Activated T-cell treated with anti-CD3 and anti-CD28 coated beads for 48 hours (primary cell): ENCODE measurements around the gene CAPS.
A peak's percentile ranks its signal among the peaks of the same experiment; 100 is the strongest.

Experiments used
- DNase-seq: peaks from one replicate; pipeline ENCODE4 v3.0.0-alpha.2; 2020; ENCODE audit warnings: low read depth

Gene CAPS

GRCh38 chr19:5934774-5935472 is 20.9 kb downstream of the CAPS start:
- DNase-seq: no peak

DNA sequence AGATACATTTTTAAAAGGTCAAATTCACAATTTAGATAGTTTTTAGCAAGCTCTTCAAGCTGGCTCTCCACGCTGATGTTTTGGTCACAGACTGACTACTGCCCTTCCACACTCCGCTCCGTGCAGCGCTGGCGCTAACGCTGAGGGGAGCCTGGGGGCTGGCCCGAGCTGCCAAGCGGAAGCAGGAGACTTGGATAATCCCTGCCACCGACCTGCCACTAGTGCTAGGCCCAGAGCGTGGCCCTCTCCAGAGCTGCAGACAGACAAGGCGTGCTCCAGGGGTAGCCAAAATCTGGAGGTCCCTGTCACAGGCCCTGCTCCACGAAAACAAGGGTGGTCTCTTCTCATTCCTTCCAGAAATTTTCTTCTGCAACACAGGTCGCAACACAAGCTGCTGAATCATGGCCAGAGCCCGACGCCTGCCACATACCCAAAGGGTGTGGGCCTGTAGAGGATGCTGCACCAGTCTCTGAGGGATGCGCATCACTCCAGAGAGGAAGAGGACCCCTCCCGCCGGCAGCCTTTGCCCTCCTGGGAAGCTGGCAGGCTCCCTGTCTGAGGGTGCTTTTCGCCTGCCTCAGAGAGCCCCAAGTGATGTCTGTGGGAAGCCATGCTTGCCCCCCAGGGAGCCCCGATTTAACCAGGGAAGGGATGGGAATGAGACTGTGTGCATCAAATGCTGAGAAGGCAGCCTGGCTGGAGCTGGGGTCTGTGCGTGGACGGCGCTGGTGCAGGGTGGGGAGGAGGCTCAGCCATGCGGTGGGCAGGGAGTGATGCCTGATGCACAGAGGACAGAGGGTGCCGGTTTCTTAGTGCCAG is 21.6 kb downstream of the CAPS start:
- DNase-seq: no peak

- no peak for DNase-seq
Observed at GRCh38 chr19:5936292-5936592, 22.2 kb downstream of the CAPS start.

DNA sequence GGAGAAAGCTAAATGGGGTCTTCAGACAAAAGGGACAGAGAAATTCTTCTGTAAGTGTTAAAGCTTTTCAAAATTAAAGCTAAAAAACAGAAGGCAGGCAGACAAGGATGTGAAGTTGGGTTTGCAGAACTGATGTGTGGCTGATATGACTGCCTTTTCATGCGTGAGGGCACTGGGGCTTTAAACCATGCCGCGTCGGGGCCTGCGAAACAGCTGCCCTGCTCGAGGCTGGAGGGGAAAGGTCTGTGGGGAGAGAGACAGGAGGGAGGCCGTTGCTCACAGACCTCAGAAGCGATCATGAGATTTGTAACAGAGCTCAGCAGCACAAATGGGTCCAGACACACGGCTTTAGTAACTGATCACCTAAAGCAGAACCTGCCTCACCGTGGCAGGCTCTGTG is 23.5 kb downstream of the CAPS start:
- DNase-seq: no peak

- no peak for DNase-seq
Observed at GRCh38 chr19:5940260-5941208, 26.5 kb downstream of the CAPS start.

DNA sequence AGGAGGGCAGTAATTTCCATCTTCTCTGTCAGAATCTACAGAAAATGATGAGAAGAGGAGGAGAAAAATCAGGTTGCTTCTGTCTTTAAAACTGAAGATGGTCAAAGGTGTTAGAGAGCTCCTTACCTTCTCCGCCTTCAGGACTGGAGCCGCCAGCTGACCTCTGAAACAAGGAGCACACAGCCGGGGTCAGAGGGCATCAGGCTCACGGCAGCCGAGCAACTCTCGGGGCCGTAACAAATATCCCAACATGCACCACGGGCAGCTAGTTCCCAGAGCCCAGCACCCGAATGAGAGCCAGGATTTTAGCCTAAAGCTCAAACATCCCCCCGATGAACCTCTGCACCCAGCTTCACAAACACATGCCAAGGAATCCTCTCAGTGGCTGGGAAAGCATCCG is 27.6 kb downstream of the CAPS start:
- no peak for DNase-seq

DNA sequence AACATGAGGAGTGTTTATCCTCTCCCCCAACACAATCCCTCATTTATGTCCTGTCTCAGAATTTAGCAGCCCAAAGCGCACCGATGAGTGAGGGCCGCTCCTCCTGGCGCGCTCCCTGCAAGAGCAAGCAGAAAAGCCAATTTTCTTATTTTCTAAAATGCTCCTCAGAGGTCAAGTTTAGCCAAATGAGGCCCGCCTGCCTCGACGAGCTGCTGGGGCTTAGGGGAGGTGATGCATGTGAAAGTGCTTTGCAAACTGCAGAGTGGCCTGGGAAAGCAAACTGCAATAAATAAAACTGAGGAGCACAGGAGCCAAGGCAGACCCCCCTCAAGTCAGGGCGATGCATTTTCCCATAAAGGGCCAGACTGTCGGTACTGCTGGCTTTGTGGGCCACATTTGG is 29.0 kb downstream of the CAPS start:
- DNase-seq: no peak

- DNase-seq: no peak
Observed at GRCh38 chr19:5943623-5944022, 29.6 kb downstream of the CAPS start.

DNA sequence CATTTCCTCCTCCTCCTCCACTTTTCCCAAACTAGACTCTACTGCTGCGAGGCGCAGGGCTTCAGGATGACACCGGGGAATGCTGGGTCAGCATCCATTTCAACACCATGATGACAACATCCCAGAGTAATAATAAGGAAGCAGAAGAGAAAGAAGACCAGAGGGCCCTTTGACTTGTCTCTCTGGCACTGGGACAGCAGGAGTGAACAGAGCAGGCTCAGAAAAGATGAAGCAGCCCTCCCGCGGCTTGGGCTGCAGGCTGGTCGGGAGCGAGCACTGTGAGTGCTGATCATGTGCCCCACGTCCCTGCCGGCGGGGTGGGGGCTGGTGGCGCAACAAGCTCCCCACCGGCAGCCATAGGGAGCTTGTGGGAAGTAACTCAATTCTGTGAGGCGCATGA is 33.4 kb downstream of the CAPS start:
- DNase-seq: no peak

GRCh38 chr19:5948752-5949564 is 34.9 kb downstream of the CAPS start:
- no peak for DNase-seq

DNA sequence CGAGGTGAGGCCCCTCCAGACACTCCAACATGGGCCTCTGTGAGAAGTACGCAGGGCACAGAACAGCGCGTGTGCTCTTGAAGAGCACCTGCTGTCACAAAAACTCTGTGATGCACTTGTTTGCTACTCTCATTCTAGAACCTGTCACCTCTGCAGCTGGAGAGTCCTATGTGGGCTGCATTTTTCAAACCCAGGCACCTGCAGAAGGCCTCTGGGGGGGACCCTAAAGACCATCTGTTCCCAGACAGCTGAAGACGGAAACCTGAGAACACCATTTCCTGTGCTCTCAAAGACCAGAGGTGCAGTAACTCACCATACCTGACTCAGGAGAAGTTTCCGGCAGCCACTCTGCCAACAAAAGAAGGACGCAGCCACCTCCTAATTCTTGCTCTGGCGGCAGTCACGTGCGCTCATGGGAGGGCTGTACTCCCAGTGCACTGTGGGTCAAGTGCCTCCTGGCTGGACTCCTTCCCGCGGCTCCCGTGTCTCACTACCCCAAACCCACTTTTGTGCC is 35.8 kb downstream of the CAPS start:
- DNase-seq: peak; percentile 26

- DNase-seq: no peak
Observed at GRCh38 chr19:5950741-5951140, 36.7 kb downstream of the CAPS start.

- no peak for DNase-seq
Observed at GRCh38 chr19:5951338-5951861, 37.3 kb downstream of the CAPS start.

DNA sequence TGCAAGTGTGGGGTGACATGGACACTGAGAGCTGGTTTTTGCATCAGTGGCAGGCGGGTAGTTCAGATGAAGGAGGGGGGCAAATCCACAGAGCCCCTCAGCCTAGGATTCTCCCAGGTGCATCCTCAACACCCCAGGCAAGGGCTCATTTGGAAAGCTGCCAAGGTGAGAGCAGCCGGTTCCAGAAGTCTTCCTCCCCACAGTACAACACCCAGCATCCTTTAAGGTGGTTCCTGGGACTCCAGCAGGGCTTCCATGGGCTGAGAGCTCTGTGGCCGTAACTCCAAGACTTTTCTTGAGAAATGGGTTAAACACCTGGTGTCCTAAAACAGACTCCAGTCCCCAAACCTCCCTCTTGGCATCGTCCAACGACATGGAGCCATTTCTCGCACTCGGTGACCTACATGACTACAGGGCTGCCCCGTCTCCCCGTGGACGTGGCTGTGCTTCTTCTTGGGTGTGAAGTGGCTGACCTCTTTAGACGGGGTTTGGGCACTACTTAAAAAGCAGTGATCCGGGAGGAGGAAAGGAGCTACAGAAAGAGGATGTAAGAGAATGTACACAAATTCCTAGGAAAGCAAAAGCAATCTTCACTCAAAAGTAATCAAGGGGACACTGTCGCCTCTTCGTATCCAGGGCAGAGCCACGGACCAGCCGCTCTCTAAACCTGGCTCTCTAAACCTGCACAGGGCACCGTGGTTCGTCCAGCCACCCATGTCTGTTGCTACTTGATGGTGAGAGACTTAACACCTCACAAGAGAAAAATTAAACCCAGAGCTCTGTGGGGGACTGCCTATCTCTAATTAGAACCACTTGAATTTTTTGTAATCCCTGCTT is 38.4 kb downstream of the CAPS start:
- no peak for DNase-seq

GRCh38 chr19:5953030-5953589 is 39.1 kb downstream of the CAPS start:
- no peak for DNase-seq

DNA sequence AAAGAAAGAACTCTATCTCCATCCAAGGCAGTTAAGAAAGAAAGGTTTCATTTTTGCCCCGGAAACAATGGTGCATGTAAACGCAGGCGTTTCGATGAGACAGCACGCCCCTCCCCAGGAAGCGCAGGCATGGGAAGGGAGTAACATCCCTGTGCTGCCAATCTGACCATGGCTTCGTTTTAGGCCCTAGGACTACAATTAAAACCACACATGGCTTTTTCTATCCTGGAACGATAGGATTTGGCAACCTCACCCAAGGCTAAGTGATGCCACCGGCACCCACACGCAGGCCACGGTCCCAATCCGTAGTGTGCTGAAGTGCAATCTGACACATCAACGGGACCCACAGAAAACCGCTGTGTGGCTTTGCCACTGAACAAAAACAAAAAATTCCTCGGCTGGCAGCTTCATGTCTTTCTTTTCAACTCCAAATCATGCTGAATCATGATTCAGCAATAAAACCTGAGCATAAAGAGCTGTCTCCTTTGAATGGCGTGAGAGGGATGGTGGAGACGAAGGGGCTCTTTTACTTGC is 39.7 kb downstream of the CAPS start:
- DNase-seq: peak; percentile 37

GRCh38 chr19:5954293-5954692 is 40.2 kb downstream of the CAPS start:
- no peak for DNase-seq

DNA sequence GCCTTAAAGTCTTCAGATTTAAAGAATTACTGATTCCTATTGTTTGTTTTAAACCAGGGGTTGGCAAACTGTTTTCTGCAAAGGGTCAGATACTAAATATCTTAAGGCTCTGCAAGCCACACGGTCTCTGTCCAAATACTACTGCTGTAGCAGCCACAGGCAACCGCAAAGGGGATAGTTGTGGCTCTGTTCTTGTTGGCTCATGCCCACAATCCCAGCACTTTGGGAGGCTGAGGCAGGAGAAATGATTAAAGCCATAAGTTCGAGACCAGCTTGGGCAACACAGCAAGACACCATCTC is 41.5 kb downstream of the CAPS start:
- DNase-seq: no peak

GRCh38 chr19:5956323-5956722 is 42.3 kb downstream of the CAPS start:
- DNase-seq: no peak

DNA sequence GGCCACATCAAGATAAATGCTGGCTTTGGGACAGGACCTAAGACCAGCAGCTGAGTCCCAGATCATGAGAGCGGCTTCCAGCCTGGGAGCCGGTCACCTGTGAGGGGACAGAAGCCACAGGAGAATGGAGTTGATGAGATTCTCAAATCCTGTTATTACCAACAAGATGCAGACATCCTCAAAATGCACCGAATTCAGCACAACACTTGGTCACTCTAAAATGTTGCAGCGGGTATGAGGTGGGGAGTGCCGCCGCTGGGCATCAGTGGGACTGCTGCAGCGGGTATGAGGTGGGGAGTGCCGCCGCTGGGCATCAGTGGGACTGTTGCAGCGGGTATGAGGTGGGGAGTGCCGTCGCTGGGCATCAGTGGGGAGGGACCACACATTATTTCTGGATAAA is 42.7 kb downstream of the CAPS start:
- no peak for DNase-seq
